ENCODE data around the gene HADHB. TPM values are rescaled to one million over a fixed set of nuclear protein-coding genes. Genes with fewer than 3 reads are reported as not detected.

The HADHB gene
- total and polyA plus RNA-seq, 2 of the 13 experiments (the other 11 are each of a cell fraction or from before 2014, with no cell fraction given) = 112 to 238 TPM

DNA sequence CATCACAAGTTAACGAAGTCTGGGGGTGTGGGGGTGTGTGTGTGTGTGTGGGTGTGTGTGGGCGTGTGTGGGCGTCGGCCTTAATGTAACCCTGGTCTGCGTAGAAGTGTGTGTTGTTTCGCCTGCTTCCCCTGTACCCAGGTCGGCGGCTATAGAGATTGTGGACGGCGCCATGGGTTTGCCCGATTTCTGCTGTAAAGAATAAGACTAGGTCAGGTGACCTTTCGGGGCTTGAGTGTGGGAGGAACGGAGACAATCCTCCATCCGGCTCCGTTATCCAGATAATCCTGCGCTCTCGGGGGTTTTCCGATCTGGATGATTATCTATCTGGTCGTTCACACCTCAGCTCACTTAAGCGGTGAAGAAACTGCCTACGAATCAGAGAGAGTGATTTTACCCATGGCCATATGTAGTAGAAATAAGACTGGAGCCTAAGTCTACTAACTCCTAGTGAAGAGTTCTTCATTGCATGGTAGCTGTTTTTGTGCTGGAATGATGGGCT, 543 bp downstream of the HADHB start (continued):
- TF ChIP-seq PRDM10 (CRISPR knock-in tag; IDR thresholded peaks at IDR 0.05; ENCODE audit: low read depth) = no peak
- TF ChIP-seq KMT2A (CRISPR knock-in tag; IDR thresholded peaks at IDR 0.05) = no peak
- TF ChIP-seq, protein P1, sequence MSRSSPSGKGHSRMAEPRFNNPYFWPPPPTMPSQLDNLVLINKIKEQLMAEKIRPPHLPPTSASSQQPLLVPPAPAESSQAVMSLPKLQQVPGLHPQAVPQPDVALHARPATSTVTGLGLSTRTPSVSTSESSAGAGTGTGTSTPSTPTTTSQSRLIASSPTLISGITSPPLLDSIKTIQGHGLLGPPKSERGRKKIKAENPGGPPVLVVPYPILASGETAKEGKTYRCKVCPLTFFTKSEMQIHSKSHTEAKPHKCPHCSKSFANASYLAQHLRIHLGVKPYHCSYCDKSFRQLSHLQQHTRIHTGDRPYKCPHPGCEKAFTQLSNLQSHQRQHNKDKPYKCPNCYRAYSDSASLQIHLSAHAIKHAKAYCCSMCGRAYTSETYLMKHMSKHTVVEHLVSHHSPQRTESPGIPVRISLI (CRISPR knock-in tag; IDR thresholded peaks at IDR 0.05; ENCODE audit: borderline replicate concordance) = no peak
- no peak for TF ChIP-seq HOXA9 (CRISPR knock-in tag; IDR thresholded peaks at IDR 0.05; ENCODE audit: borderline replicate concordance)
- TF ChIP-seq SRF (IDR thresholded peaks at IDR 0.05; ENCODE audit: low read depth, low read length) = no peak
- TF ChIP-seq SIN3B (IDR thresholded peaks at IDR 0.05; ENCODE audit: low read length) = no peak
- TF ChIP-seq TOPORS (CRISPR knock-in tag; IDR thresholded peaks at IDR 0.05) = no peak
- no peak for TF ChIP-seq ZKSCAN8 (CRISPR knock-in tag; IDR thresholded peaks at IDR 0.05; ENCODE audit: borderline replicate concordance)
- TF ChIP-seq ZNF3 (CRISPR knock-in tag; IDR thresholded peaks at IDR 0.05) = peak; percentile 38; the same call in 1 of the 2 replicates
- TF ChIP-seq KAT8 (CRISPR knock-in tag; IDR thresholded peaks at IDR 0.05) = no peak
- TF ChIP-seq ZNF138 (CRISPR knock-in tag; IDR thresholded peaks at IDR 0.05; ENCODE audit: low read depth) = no peak
- TF ChIP-seq THAP11 (CRISPR knock-in tag; IDR thresholded peaks at IDR 0.05) = no peak
- TF ChIP-seq ZNF546 (CRISPR knock-in tag; conservative IDR thresholded peaks at IDR 0.05) = peak; percentile 1; the same call in 1 of the 2 replicates
- TF ChIP-seq ZFP62 (CRISPR knock-in tag; IDR thresholded peaks at IDR 0.05) = no peak
- no peak for TF ChIP-seq HNRNPK (IDR thresholded peaks at IDR 0.05; ENCODE audit: low read depth, low read length, poor library complexity, severe bottlenecking)
- no peak for TF ChIP-seq PITX1 (CRISPR knock-in tag; IDR thresholded peaks at IDR 0.05)
- TF ChIP-seq GPN1 (CRISPR knock-in tag; IDR thresholded peaks at IDR 0.05; ENCODE audit: borderline replicate concordance) = no peak
- TF ChIP-seq ZNF530 (CRISPR knock-in tag; IDR thresholded peaks at IDR 0.05; ENCODE audit: low read depth) = no peak
- no peak for TF ChIP-seq ZNF777 (CRISPR knock-in tag; IDR thresholded peaks at IDR 0.05)
- no peak for TF ChIP-seq MLLT10 (CRISPR knock-in tag; IDR thresholded peaks at IDR 0.05)
- no peak for TF ChIP-seq PHF21A (CRISPR knock-in tag; IDR thresholded peaks at IDR 0.05)
- TF ChIP-seq ZNF543 (CRISPR knock-in tag; IDR thresholded peaks at IDR 0.05) = no peak
- TF ChIP-seq SUZ12 (IDR thresholded peaks at IDR 0.05; ENCODE audit: low read depth, low read length) = no peak
- no peak for TF ChIP-seq TEAD2 (CRISPR knock-in tag; IDR thresholded peaks at IDR 0.05)
- TF ChIP-seq NFKBIZ (CRISPR knock-in tag; IDR thresholded peaks at IDR 0.05) = no peak
